Endometrium (tissue), 2 donors: ENCODE measurements around the gene MZF1.
A peak's percentile ranks its signal among the peaks of the same experiment; 100 is the strongest.
"Not testable (repeated sequence)": the region's sequence is repeated elsewhere in the genome, so short reads cannot be mapped to it uniquely, and the experiment has no call there.

Experiments used
- FAIRE-seq: peaks from 2 replicates; lab custom pipeline; 2012; peaks lifted over from hg19 to GRCh38; lab: Jason Lieb, UNC
- donor health status: control.
- donor health status: control.

MZF1 gene

DNA sequence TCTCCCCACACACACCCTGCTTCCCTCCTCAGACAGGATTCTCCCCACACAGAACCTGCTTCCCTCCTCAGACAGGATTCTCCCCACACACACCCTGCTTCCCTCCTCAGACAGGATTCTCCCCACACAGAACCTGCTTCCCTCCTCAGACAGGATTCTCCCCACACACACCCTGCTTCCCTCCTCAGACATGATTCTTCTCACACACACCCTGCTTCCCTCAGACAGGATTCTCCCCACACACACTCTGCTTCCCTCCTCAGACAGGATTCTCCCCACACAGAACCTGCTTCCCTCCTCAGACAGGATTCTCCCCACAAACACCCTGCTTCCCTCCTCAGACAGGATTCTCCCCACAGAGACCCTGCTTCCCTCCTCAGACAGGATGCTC, 34.0 kb downstream of the MZF1 start:
- FAIRE-seq, result not testable (repeated sequence)

- no peak for FAIRE-seq
These were observed 34.6 kb downstream of the MZF1 start for GRCh38 chr19:58538257-58539168.

DNA sequence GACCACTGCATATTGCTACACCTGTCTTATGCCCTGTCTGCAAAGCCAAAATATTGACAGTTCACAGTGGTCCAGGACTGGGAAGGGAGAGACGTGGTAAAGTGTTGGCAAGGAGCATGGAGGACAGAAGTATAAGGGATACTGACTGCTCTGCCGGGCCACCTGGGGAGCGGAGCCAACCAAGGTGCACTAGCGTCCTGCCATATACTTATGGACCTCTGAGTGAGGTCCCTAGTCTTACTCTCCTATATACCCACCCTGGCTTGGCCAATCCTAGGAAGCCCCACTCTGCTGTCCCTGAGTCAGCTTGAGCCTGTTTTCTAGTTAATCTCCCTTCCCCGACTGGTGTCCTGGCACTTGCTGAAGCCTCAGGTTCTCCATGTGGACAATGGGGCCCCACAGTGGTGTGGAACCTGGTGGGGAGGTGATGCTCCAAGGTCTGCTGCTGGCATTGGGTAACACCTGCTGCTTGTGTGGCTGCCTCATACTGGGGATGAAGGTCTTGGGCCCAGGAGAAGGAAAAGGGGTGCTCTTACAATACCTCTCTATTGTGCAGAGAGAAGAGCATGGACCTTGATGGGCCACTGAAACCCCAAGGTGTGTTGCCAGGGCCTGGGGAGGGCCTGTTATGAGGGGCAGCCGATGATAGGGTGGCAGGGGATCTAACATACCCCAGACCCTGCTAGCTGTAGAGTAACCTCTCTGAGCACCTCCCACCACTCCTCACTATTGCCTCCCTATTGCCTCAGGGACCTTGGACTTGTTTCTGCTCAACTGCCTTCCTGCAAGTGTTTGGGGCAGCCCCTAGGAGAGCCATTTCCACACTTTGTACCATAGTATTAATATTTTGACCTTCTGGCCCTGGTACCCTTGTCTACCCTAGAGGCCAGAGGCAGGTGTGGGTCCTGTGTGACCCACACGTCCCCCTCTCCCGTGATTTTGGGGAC, 36.0 kb downstream of the MZF1 start:
- no peak for FAIRE-seq

- FAIRE-seq, result no peak
These were observed 37.3 kb downstream of the MZF1 start for GRCh38 chr19:58535857-58536256.

DNA sequence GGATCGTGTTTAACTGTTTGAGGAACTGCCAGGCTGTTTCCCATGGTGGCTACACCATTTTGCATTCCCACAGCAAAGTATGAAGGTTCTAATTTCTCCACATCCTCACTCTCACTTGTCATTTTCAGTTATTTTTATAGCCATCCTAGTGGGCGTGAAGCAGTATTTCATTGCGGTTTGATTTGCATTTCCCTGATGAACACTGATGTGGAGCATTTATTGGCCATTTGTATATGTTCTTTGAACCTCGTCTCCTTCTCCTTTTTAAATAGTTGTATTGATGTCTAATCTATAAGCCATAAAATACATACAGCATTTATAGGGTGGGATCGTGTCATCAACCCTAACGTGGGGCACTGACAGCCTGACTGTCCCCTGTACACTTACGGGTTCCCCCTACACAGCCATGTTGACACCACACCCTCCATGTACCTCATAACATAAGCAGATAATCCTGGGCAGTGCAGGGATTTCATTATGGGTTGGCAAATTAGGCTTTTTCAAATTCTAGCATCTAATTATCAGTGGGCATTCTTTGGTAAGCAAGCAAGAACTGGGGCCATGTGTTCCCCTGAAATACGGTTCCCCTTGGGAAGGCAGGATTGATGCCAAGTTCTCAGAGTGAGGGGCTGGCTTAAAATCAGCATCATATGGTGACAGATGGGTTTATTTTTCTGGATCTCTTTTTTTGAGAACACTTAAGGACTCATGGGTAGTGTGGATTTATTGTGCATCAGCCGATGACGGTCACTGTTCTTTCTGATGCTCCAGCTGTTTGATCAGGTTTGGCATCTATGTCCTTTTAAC, 41.9 kb downstream of the MZF1 start:
- FAIRE-seq, result no peak

GRCh38 chr19:58529405-58529804, 43.7 kb downstream of the MZF1 start:
- FAIRE-seq, result no peak

GRCh38 chr19:58522709-58523108, 50.4 kb downstream of the MZF1 start:
- FAIRE-seq, result no peak

GRCh38 chr19:58521651-58522050, 51.5 kb downstream of the MZF1 start:
- FAIRE-seq, result no peak

- FAIRE-seq, result no peak
These were observed 52.9 kb downstream of the MZF1 start for GRCh38 chr19:58520257-58520599.

GRCh38 chr19:58519355-58520256, 53.5 kb downstream of the MZF1 start, which contains the start of gene ZBTB45:
TSS of gene ZBTB45 (minus strand) at chr19:58519810. CDS start at chr19:58517673, 2,137 bp downstream.
- FAIRE-seq, result peak; percentile 76

DNA sequence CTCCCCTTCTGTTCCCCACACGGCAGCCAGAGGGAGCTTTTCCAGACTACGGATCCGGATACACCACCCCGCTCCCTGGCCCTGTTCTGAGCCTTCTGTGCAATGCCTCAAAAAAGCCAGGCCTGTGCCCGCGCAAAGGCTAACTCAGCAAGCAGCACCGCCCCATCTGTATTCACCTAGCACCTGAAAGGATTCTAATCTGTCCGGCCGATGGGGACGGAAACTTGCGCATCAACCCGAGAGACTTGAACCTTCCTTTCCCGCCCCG, 54.1 kb downstream of the MZF1 start:
- FAIRE-seq, result no peak

DNA sequence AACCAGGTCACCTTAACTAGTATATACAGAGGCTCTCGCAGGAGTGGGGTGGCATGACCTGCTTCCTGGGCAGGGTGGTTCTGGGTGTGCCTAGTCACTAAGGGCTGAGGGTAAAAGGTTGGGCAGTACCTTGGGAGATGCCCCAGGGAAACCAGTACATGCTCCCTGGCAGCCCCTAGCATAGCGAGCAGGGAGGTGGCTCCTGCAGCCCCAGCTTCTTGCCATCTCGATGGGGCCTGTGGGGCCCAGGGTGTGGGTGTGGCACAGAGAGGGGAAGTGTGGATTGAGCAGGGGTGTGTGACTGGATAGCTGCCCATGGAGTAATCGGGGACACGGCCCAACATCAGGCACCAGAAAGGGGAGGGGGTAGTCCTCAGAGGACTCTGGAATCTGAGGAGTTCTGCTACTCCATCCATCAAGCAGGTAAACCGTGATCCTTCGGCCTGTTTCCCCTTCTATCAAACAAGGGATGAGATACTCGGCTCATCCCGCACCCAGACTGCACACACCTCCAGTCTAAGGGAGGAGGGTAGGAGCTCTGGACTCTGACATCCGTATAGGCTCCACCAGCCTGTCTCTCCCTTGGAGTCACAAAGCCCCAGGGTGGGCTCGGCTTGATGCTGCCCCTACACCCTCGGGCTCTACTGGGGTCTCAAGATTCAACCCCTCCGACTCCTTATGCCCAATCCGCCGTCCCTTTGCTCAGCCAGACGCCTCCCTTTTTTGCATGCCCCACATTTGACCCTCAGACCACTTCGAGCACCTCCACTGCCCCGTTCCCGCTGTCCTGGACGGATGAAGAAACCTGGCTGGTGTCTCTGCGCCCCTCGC, 54.7 kb downstream of the MZF1 start:
- FAIRE-seq, result no peak

- no peak for FAIRE-seq
These were observed 55.9 kb downstream of the MZF1 start for GRCh38 chr19:58516964-58517833.

DNA sequence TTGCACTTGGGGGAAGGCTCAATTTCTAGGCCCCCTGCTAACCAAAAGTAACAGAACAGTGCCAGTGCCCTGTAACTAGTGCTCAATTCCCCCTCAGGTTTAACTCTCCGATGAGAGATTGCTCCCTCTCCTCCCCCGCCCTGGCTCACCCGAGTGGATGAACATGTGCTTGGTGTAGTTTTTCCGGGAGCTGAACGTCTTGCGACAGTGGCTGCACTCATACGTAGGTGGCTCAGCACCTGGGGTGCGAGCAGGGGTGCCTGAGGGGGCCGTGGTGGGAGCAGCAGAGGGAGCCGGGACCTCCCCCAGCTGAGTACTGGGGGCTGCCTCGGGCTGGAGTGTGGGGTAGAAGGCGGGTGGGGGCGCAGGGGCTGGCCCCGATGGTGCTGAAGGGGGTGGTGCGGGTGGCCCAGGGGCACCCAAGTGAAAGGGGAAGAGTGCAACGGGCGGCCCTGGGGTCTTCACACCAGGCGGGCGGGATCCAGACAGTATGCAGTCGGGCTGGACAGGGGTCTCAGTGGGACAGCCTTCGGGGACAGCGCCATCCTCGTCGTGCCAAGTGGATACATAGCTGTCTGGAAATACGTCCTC, 56.8 kb downstream of the MZF1 start:
- FAIRE-seq, result no peak

DNA sequence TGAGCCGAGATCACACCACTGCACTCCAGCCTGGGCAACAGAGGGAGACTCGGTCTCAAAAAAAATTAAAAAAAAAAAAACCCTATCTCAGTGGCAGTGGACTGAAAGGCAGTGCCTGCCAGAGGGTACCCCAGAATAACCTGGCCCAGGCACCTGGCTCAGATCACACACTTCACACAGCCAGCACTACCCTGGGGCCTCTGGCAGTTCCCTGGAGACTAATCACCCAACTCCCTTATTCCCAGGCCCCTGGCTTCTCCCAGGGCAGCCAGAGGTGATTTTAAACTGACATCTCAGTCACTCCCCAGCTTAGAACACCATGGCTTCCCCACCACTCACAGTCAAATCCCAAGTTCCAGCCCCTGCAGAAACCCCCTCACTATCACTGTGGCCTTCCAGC, 57.9 kb downstream of the MZF1 start:
- no peak for FAIRE-seq

GRCh38 chr19:58514564-58515022, 58.5 kb downstream of the MZF1 start:
- no peak for FAIRE-seq

GRCh38 chr19:58513694-58514563, 59.2 kb downstream of the MZF1 start:
- FAIRE-seq, result no peak

GRCh38 chr19:58513213-58513693, 59.9 kb downstream of the MZF1 start:
- no peak for FAIRE-seq
